ENCODE measurements around the gene ARHGEF28.

GRCh38 chr5:73690015-73690414, 64.0 kb downstream of the ARHGEF28 start:
- TF ChIP-seq CTCF (IDR thresholded peaks at IDR 0.05), result no peak
- no peak for TF ChIP-seq POLR2A (IDR thresholded peaks at IDR 0.05)
